NB4 (cell line): Measurements from ENCODE around the gene RPN2.

ENCODE experiments used
- DNase-seq: peaks from one replicate; pipeline ENCODE4 v3.0.0; 2010; ENCODE audit warnings: low read depth
- H3K4me3 ChIP-seq: one replicate; pipeline ENCODE4 v1.5.1; 2011; ENCODE audit warnings: mild to moderate bottlenecking, low read depth, low read length, moderate library complexity
- MYC ChIP-seq: IDR thresholded peaks from 2 replicates; pipeline ENCODE4 v1.6.1; 2011; ENCODE audit warnings: low read depth, low read length
- POLR2A ChIP-seq: IDR thresholded peaks from 2 replicates; pipeline ENCODE4 v1.6.1; 2011; ENCODE audit warnings: mild to moderate bottlenecking; ENCODE audit not compliant: insufficient read length; ENCODE audit errors: extremely low read depth
- TF ChIP-seq, protein P1 (sequence below): IDR thresholded peaks from one replicate; pipeline ENCODE4 v1.5.1; 2012; ENCODE audit warnings: low read depth, low read length
- TF ChIP-seq, protein P2 (sequence below): IDR thresholded peaks from 2 replicates; pipeline ENCODE4 v1.6.1; 2011; ENCODE audit warnings: low read depth, low read length

RPN2 gene

GRCh38 chr20:37256286-37256685 lies 77.2 kb downstream of the RPN2 start:
- no peak for DNase-seq
- TF ChIP-seq POLR2A (no peak), MYC (no peak)
- TF ChIP-seq, protein P1, sequence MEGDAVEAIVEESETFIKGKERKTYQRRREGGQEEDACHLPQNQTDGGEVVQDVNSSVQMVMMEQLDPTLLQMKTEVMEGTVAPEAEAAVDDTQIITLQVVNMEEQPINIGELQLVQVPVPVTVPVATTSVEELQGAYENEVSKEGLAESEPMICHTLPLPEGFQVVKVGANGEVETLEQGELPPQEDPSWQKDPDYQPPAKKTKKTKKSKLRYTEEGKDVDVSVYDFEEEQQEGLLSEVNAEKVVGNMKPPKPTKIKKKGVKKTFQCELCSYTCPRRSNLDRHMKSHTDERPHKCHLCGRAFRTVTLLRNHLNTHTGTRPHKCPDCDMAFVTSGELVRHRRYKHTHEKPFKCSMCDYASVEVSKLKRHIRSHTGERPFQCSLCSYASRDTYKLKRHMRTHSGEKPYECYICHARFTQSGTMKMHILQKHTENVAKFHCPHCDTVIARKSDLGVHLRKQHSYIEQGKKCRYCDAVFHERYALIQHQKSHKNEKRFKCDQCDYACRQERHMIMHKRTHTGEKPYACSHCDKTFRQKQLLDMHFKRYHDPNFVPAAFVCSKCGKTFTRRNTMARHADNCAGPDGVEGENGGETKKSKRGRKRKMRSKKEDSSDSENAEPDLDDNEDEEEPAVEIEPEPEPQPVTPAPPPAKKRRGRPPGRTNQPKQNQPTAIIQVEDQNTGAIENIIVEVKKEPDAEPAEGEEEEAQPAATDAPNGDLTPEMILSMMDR, result no peak
- TF ChIP-seq, protein P2, sequence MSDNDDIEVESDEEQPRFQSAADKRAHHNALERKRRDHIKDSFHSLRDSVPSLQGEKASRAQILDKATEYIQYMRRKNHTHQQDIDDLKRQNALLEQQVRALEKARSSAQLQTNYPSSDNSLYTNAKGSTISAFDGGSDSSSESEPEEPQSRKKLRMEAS, result no peak
- no peak overlapping the region for H3K4me3 ChIP-seq

DNA sequence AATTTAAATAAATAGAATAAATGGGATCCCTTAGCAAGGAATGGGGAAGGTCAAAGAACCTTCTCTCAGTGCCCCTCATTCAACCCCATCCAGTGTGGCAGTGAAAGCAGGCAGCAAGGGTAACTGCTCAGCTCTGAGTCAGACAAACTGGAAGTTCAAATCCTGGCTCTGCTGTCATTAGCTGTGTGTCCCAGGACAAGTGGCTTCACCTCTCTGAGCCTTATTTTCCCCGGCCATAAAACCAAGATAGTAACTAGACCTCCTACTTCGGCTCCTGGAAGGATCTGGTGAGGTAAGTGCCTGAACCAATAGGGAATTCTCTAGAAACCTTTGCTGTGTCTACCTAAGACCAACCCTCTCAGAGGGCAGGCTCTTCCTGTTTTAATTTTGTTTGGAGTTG lies 78.4 kb downstream of the RPN2 start:
- TF ChIP-seq MYC, result no peak
- TF ChIP-seq, protein P1, result no peak
- no peak for TF ChIP-seq POLR2A
- TF ChIP-seq, protein P2, result no peak
- no peak overlapping the region for H3K4me3 ChIP-seq
- no peak for DNase-seq

DNA sequence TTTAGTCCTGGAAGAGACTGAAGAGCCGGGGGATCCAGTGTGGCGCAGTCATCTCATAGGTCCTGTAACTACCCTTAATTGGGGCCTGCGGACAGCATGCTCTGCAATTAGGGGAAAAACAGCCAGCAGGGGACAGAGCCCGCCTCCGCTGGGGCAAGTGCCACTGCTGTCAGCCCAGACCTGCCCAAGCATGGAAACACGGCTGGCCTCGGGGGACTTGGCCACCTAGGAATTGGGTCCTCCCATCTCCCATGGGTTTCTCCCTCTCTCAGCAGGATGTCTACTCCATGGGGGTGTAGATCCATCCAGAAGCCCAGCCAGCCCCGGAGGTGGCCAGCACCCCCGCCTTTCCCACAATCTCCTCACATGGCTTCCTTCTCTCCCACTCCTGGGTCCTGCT lies 78.9 kb downstream of the RPN2 start:
- no peak overlapping the region for H3K4me3 ChIP-seq
- TF ChIP-seq, protein P1, result no peak
- no peak for TF ChIP-seq MYC
- TF ChIP-seq, protein P2, result no peak
- TF ChIP-seq POLR2A, result no peak
- DNase-seq, result no peak

GRCh38 chr20:37259031-37259430 lies 79.9 kb downstream of the RPN2 start:
- no peak overlapping the region for H3K4me3 ChIP-seq
- DNase-seq, result no peak
- TF ChIP-seq, protein P2, result no peak
- TF ChIP-seq POLR2A (no peak), MYC (no peak)
- TF ChIP-seq, protein P1, result no peak

DNA sequence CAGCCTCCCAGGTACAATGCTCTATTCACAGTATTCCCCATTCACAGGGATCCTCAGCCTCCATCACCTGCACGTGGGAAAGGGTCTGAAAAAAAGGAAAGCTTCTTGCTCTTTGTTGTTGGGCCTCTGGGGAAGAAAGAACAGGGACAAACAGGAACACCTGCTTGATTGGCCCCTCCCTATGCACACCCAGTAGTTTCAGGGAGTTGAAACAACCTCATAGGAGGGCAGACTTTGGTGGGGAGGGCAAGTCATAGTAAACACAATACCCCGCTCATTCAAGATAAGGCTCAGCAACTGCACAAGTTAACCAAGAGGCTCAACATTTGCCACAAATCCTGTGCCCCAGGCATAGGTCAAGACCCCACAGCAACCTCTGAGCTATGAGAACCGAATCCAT lies 80.7 kb downstream of the RPN2 start:
- TF ChIP-seq, protein P2, result no peak
- TF ChIP-seq, protein P1, result no peak
- TF ChIP-seq MYC, result no peak
- no peak for TF ChIP-seq POLR2A
- H3K4me3 ChIP-seq, result no peak overlapping the region
- DNase-seq, result no peak

DNA sequence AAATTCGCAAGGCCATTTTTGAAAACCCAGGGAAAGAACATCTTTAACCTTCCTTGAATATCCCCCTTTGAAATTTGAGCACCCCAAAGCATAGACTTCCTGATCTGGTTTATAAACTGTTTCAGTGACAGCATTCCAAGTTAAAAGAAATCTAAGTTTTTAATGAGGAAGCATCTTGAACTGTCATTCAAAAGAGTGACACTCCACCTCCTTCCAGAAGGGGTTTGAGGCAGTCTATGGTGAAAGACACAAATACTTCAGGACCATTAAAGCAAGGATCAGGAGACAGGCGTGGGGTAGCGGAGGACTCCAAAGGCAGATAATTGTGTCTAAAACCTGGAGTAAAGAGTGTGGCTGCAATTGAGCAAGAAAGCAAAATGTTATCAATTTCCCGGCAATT lies 81.8 kb downstream of the RPN2 start:
- DNase-seq, result no peak
- no peak overlapping the region for H3K4me3 ChIP-seq

More for the DNA sequence above, 81.8 kb downstream of the RPN2 start:
- TF ChIP-seq, protein P1, result no peak
- TF ChIP-seq, protein P2, result no peak
- TF ChIP-seq POLR2A (no peak), MYC (no peak)
